Stimulated activated naive CD4-positive, alpha-beta T cell (primary cell): ENCODE results near the gene TRIM60.
"Not testable (repeated sequence)": the region's sequence is repeated elsewhere in the genome, so short reads cannot be mapped to it uniquely, and the experiment has no call there.

Source experiments
- DNase-seq, 6 experiments: peaks; one replicate each; lab custom pipeline; 2025; lab: John Stamatoyannopoulos, UW

The TRIM60 gene

GRCh38 chr4:165031436-165032211 is at the start of gene TRIM60:
TRIM60 (plus strand) TSS chr4:165031999; CDS start chr4:165040073, 8,074 bp downstream.
- no peak for DNase-seq

GRCh38 chr4:164989471-164989870 is 42.3 kb upstream of the TRIM60 start:
- DNase-seq = no peak

- DNase-seq = not testable (repeated sequence)
Observed at GRCh38 chr4:164990786-164991185, 41.0 kb upstream of the TRIM60 start.

- not testable (repeated sequence) for DNase-seq
Observed at GRCh38 chr4:164996123-164996522, 35.7 kb upstream of the TRIM60 start.

- no peak for DNase-seq
Observed at GRCh38 chr4:164997324-164997723, 34.5 kb upstream of the TRIM60 start.

- no peak for DNase-seq
Observed at GRCh38 chr4:164997941-164998340, 33.9 kb upstream of the TRIM60 start.

GRCh38 chr4:164998526-164999080 is 33.2 kb upstream of the TRIM60 start:
- DNase-seq = not testable (repeated sequence)

GRCh38 chr4:165001957-165002356 is 29.8 kb upstream of the TRIM60 start:
- DNase-seq = not testable (repeated sequence)

- no peak for DNase-seq
Observed at GRCh38 chr4:165005352-165005925, 26.4 kb upstream of the TRIM60 start.

GRCh38 chr4:165006456-165006855 is 25.3 kb upstream of the TRIM60 start:
- no peak for DNase-seq

GRCh38 chr4:165006886-165007285 is 24.9 kb upstream of the TRIM60 start:
- no peak for DNase-seq

- DNase-seq = no peak
Observed at GRCh38 chr4:165009493-165010227, 22.1 kb upstream of the TRIM60 start.

GRCh38 chr4:165010487-165010886 is 21.3 kb upstream of the TRIM60 start:
- DNase-seq = no peak

GRCh38 chr4:165010991-165011390 is 20.8 kb upstream of the TRIM60 start:
- no peak for DNase-seq

GRCh38 chr4:165011403-165011802 is 20.4 kb upstream of the TRIM60 start:
- DNase-seq = no peak

GRCh38 chr4:165013691-165014090 is 18.1 kb upstream of the TRIM60 start:
- no peak for DNase-seq

GRCh38 chr4:165016971-165017370 is 14.8 kb upstream of the TRIM60 start:
- no peak for DNase-seq

GRCh38 chr4:165019995-165020394 is 11.8 kb upstream of the TRIM60 start:
- DNase-seq = not testable (repeated sequence)

GRCh38 chr4:165025782-165026181 is 6.0 kb upstream of the TRIM60 start:
- not testable (repeated sequence) for DNase-seq

GRCh38 chr4:165027762-165028402 is 3.9 kb upstream of the TRIM60 start:
- no peak for DNase-seq

GRCh38 chr4:165048170-165048569 is 16.4 kb downstream of the TRIM60 start:
- no peak for DNase-seq

GRCh38 chr4:165052627-165053026 is 20.8 kb downstream of the TRIM60 start:
- DNase-seq = no peak
